Endothelial cell (in vitro differentiated cells): ENCODE measurements around the gene TOMM40. TPM values are rescaled to one million over a fixed set of nuclear protein-coding genes. Genes with fewer than 3 reads are reported as not detected.
A peak's percentile ranks its signal among the peaks of the same experiment; 100 is the strongest.
"Not testable (repeated sequence)": the region's sequence is repeated elsewhere in the genome, so short reads cannot be mapped to it uniquely, and the experiment has no call there.

Experiments used
- DNase-seq: peaks from one replicate; pipeline ENCODE4 v3.0.0; 2021; ENCODE audit warnings: low spot score
- H3K27ac Mint-ChIP-seq: one replicate; pipeline ENCODE4 v1.8.0; 2021; ENCODE audit warnings: mixed read lengths, inconsistent platforms; ENCODE audit not compliant: unreplicated experiment
- H3K27me3 Mint-ChIP-seq: one replicate; pipeline ENCODE4 v1.8.0; 2021; ENCODE audit warnings: mild to moderate bottlenecking, moderate library complexity, mixed read lengths, inconsistent platforms; ENCODE audit not compliant: unreplicated experiment
- H3K36me3 Mint-ChIP-seq: one replicate; pipeline ENCODE4 v1.8.0; 2021; ENCODE audit warnings: mild to moderate bottlenecking, low read depth, mixed read lengths, inconsistent platforms; ENCODE audit not compliant: unreplicated experiment
- H3K4me1 Mint-ChIP-seq: one replicate; pipeline ENCODE4 v1.8.0; 2021; ENCODE audit warnings: mild to moderate bottlenecking, mixed read lengths, inconsistent platforms; ENCODE audit not compliant: unreplicated experiment
- H3K4me3 Mint-ChIP-seq: one replicate; pipeline ENCODE4 v1.8.0; 2021; ENCODE audit warnings: mild to moderate bottlenecking, mixed read lengths, inconsistent platforms; ENCODE audit not compliant: unreplicated experiment
- H3K9me3 Mint-ChIP-seq: one replicate; pipeline ENCODE4 v1.8.0; 2021; ENCODE audit warnings: mixed read lengths, inconsistent platforms; ENCODE audit not compliant: unreplicated experiment
- total RNA-seq: library from RNA; stranded (reverse); fragmentation: NEBNext Ultra II Directional; extraction: Animal tissue kit (Norgen Biotek cat#: 25700); gene quantifications from one replicate; pipeline ENCODE4 v1.2.1, GENCODE V29; 2021; ENCODE audit not compliant: unreplicated experiment
- TF ChIP-seq, protein P1 (sequence below): fragments of 200-600 bp; sonication (generic); IDR thresholded peaks from one replicate; pipeline ENCODE4 v1.5.0; 2021; ENCODE audit warnings: antibody characterized with exemption; ENCODE audit not compliant: unreplicated experiment

TOMM40 gene
- total RNA-seq, 1 donor from 2014 or later, result 60.5 TPM

DNA sequence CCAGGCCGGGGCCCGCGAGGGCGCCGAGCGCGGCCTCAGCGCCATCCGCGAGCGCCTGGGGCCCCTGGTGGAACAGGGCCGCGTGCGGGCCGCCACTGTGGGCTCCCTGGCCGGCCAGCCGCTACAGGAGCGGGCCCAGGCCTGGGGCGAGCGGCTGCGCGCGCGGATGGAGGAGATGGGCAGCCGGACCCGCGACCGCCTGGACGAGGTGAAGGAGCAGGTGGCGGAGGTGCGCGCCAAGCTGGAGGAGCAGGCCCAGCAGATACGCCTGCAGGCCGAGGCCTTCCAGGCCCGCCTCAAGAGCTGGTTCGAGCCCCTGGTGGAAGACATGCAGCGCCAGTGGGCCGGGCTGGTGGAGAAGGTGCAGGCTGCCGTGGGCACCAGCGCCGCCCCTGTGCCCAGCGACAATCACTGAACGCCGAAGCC, 17.8 kb downstream of the TOMM40 start:
- TF ChIP-seq, protein P1, sequence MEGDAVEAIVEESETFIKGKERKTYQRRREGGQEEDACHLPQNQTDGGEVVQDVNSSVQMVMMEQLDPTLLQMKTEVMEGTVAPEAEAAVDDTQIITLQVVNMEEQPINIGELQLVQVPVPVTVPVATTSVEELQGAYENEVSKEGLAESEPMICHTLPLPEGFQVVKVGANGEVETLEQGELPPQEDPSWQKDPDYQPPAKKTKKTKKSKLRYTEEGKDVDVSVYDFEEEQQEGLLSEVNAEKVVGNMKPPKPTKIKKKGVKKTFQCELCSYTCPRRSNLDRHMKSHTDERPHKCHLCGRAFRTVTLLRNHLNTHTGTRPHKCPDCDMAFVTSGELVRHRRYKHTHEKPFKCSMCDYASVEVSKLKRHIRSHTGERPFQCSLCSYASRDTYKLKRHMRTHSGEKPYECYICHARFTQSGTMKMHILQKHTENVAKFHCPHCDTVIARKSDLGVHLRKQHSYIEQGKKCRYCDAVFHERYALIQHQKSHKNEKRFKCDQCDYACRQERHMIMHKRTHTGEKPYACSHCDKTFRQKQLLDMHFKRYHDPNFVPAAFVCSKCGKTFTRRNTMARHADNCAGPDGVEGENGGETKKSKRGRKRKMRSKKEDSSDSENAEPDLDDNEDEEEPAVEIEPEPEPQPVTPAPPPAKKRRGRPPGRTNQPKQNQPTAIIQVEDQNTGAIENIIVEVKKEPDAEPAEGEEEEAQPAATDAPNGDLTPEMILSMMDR, result no peak
- no peak overlapping the region for H3K4me3 Mint-ChIP-seq
- peaks cover 10% of the 10 kb centered on the region for H3K27me3 Mint-ChIP-seq
- no peak for DNase-seq
- no peaks in the 10 kb centered on the region for H3K9me3 Mint-ChIP-seq
- H3K4me1 Mint-ChIP-seq, result no peaks in the 10 kb centered on the region
- H3K27ac Mint-ChIP-seq, result no peak overlapping the region
- H3K36me3 Mint-ChIP-seq, result peaks cover 8% of the 10 kb centered on the region

DNA sequence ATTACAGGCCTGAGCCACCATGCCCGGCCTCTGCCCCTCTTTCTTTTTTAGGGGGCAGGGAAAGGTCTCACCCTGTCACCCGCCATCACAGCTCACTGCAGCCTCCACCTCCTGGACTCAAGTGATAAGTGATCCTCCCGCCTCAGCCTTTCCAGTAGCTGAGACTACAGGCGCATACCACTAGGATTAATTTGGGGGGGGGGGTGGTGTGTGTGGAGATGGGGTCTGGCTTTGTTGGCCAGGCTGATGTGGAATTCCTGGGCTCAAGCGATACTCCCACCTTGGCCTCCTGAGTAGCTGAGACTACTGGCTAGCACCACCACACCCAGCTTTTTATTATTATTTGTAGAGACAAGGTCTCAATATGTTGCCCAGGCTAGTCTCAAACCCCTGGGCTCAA, 18.7 kb downstream of the TOMM40 start:
- Mint-ChIP-seq H3K4me1 (peaks cover 7% of the 10 kb centered on the region), H3K36me3 (peaks cover 8% of the 10 kb centered on the region), H3K9me3 (no peaks in the 10 kb centered on the region), H3K4me3 (no peak overlapping the region), H3K27ac (no peak overlapping the region), H3K27me3 (peaks cover 10% of the 10 kb centered on the region)
- DNase-seq, result no peak
- TF ChIP-seq, protein P1, result no peak

DNA sequence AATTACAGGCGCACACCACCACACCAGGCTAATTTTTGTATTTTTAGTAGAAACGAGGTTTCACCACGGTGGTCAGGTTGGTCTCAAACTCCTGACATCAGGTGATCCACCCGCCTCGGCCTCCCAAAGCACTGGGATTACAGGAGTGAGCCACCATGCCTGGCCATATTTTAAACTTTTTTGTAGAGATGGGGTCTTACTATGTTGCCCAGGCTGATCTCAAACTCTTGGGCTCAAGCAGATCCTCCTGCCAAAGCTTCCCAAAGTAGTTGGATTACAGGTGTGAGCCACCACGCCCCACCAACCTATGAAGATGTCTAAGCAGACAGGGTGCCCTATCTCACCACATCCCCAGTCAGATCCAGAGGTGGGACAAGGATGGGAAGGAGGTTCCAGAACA, 20.8 kb downstream of the TOMM40 start:
- not testable (repeated sequence) for DNase-seq, H3K27me3 Mint-ChIP-seq, H3K9me3 Mint-ChIP-seq, H3K4me1 Mint-ChIP-seq, H3K36me3 Mint-ChIP-seq, H3K27ac Mint-ChIP-seq, H3K4me3 Mint-ChIP-seq

DNA sequence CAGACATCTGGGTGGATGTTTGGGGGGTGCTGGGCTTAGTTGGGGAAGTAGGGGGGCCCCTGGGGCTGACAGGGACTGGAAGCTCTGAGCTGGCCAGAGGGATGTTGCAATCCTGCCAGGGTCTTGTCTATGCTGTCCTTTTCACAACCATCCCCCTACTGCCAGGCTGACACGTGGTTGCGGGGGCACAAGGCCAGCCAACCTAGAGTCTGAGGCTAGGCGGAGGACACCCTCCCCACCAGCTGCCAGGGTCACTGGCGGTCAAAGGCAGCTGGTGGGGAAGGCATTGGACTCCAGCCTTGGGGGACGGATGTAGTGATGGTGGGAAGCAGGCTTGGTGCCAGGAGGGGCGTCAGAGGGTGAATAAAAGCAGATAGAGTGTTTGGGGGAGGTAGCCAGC, 21.8 kb downstream of the TOMM40 start:
- H3K27ac Mint-ChIP-seq, result no peak overlapping the region
- H3K9me3 Mint-ChIP-seq, result no peaks in the 10 kb centered on the region
- peaks cover 12% of the 10 kb centered on the region for H3K27me3 Mint-ChIP-seq
- peak overlapping the region; percentile 31 for H3K4me3 Mint-ChIP-seq
- TF ChIP-seq, protein P1, result no peak
- H3K4me1 Mint-ChIP-seq, result peaks cover 8% of the 10 kb centered on the region
- peaks cover 4% of the 10 kb centered on the region for H3K36me3 Mint-ChIP-seq
- DNase-seq, result no peak

DNA sequence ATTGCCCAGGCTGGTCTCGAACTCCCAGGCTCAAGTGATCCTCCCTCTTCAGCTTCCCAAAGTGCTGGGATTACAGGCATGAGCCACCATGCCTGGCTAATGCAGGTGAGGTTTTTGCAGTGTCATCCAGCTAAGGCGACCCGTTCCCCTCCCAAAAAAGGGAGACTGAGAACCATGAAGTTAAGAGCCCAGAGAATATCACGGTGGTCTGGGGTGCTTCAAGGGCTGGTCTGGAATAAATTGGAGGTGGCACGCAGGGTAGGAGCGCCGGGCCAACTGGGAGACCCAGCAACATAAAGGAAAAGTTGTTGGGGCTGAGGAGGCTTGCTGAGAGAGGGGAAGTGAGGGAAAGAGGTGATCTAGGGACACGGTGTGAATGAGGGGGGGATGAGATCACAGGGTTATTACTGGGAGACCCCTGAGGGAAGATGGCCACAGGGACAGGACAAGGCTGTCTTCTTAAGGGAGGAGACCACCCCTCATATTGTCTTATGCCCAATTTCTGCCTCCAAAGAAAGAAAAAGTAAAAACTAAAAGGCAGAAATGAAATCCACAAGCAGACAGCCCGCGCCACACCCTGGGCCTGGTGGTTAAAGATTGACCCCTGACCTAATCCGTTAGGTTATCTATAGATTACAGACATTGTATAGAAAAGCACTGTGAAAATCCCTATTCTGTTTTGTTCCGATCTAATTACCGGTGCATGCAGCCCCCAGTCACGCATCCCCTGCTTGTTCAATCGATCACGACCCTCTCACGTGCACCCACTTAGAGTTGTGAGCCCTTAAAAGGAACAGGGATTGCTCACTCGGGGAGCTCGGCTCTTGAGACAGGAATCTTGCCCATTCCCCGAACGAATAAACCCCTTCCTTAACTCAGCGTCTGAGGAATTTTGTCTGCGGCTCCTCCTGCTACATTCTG, 22.7 kb downstream of the TOMM40 start:
- peak overlapping the region; percentile 94 for H3K4me3 Mint-ChIP-seq
- H3K27ac Mint-ChIP-seq, DNase-seq, H3K4me1 Mint-ChIP-seq, H3K36me3 Mint-ChIP-seq, H3K9me3 Mint-ChIP-seq: not testable (repeated sequence)
- peaks cover 12% of the 10 kb centered on the region for H3K27me3 Mint-ChIP-seq

DNA sequence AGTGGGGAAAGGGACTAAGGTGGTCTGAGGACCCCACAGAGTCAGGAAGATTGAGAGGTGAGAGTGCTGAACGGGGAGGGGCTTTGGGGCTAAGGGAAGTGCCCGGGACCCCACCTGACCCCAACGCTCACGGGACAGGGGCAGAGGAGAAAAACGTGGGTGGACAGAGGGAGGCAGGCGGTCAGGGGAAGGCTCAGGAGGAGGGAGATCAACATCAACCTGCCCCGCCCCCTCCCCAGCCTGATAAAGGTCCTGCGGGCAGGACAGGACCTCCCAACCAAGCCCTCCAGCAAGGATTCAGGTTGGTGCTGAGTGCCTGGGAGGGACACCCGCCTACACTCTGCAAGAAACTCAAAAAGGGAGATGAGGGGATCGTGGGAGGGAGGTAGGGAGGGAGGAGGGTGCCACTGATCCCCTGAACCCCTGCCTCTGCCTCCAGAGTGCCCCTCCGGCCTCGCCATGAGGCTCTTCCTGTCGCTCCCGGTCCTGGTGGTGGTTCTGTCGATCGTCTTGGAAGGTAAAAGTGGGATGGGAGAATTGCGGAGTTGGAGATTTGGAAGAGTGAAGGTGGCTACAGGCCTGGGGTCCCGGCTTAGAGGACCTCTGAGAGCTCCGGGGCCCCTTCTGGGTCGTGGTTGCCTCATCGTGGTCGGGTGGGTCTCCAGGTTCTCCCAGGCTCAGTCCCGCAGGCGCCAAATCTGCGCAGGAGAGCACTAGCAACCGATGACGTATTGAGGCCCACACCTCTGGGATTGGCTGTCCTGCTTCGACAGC, 23.6 kb downstream of the TOMM40 start, which contains the start of gene APOC1:
APOC1 (plus strand) TSS at position 176 of the 774 bp plus-strand sequence; CDS start at position 460, 284 bp downstream.
- peaks cover 12% of the 10 kb centered on the region for H3K27me3 Mint-ChIP-seq
- H3K36me3 Mint-ChIP-seq, H3K9me3 Mint-ChIP-seq, H3K4me1 Mint-ChIP-seq: not testable (repeated sequence)
- DNase-seq, result peak; percentile 84
- peak within 1 kb of the TSS; percentile 94 for H3K4me3 Mint-ChIP-seq
- peak within 1 kb of the TSS; percentile 42 for H3K27ac Mint-ChIP-seq
